AG10803 (cell line): ENCODE results near the gene AGR2.

Experiments used
- DNase-seq: peaks from one replicate; pipeline ENCODE4 v3.0.0; 2010; ENCODE audit warnings: low read depth
- H3K4me3 ChIP-seq: 2 replicates; pipeline ENCODE4 v1.5.1; 2011; ENCODE audit warnings: mild to moderate bottlenecking, low read length, control low read depth
- TF ChIP-seq, protein P1 (sequence below): conservative IDR thresholded peaks from 2 replicates; pipeline ENCODE4 v1.5.1; 2011; ENCODE audit warnings: mild to moderate bottlenecking, low read length, control low read depth, inconsistent platforms

Gene AGR2

DNA sequence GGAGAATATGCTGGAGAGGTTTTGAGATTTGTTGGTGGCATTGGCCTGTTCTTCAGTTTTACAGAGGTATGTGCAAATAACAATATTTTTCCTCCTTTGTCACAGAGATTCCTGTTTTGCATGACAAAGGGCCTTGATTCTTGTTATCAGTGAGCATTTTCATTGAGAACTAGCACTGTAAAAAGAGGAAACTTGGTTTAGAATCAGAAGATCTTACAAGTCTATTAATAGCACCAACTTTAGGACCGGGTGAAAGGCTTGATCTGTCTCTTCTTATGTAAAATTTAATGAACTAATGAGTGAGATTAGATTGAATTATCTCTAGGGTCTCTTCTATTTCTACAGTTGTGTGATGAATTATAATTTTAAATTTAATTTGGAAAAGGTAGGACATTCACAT is 25.7 kb downstream of the AGR2 start:
- DNase-seq, result no peak
- TF ChIP-seq, protein P1, sequence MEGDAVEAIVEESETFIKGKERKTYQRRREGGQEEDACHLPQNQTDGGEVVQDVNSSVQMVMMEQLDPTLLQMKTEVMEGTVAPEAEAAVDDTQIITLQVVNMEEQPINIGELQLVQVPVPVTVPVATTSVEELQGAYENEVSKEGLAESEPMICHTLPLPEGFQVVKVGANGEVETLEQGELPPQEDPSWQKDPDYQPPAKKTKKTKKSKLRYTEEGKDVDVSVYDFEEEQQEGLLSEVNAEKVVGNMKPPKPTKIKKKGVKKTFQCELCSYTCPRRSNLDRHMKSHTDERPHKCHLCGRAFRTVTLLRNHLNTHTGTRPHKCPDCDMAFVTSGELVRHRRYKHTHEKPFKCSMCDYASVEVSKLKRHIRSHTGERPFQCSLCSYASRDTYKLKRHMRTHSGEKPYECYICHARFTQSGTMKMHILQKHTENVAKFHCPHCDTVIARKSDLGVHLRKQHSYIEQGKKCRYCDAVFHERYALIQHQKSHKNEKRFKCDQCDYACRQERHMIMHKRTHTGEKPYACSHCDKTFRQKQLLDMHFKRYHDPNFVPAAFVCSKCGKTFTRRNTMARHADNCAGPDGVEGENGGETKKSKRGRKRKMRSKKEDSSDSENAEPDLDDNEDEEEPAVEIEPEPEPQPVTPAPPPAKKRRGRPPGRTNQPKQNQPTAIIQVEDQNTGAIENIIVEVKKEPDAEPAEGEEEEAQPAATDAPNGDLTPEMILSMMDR, result no peak
- H3K4me3 ChIP-seq, result no peak overlapping the region

DNA sequence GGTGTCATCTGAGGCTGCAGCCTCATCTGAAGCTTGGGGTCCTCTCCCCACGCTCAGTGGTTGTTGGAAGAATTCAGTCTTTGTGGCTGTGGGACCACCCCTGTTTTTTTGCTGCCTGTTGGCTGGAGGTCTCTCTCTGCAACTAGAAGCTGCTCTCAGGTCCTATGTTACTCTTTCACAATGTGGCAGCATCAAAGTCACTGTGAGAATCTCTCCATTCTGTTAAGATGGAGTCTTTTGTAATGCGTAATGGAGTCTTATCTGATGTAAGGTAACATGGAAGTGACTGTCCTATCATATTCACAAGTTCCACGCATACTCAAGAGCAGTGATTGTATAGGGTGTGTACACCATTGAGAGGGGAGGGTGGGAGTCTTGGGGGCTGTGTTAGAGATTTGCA is 26.3 kb downstream of the AGR2 start:
- TF ChIP-seq, protein P1, result no peak
- no peak for DNase-seq
- H3K4me3 ChIP-seq, result no peak overlapping the region

DNA sequence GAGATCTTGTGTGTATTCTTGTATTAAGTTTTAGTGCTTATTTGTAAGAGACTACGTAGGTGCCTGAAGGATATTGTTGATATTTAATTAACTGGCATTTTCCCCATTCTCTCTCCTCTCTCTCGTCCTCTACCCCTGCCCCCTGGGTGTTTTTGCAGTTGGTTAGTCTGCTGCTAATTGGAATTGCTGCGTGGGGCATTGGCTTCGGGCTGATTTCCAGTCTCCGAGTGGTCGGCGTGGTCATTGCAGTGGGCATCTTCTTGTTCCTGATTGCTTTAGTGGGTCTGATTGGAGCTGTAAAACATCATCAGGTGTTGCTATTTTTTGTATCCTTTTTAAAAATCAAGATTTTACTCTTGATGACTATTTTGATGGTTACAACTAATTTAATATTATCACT is 28.7 kb downstream of the AGR2 start:
- no peak overlapping the region for H3K4me3 ChIP-seq
- TF ChIP-seq, protein P1, result no peak
- DNase-seq, result no peak

DNA sequence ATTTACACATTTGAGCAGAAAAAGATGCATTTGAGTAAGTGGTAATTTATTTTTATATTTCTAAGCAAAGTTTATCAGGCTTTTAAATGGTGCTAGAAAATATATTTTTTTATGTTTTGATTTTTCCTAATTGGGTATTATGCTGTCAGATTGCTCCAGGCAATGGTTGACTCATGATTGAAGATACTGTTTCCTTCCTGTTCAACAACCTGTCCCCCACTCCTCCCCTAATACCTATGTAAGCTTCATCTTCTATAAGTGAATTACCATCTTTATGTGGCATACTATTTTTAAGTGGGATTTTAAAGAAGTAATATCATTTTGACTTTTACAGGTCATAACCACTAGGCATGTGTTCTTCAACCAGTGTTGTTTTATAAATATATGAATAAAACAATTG is 29.8 kb downstream of the AGR2 start:
- no peak overlapping the region for H3K4me3 ChIP-seq
- DNase-seq, result no peak
- TF ChIP-seq, protein P1, result no peak

DNA sequence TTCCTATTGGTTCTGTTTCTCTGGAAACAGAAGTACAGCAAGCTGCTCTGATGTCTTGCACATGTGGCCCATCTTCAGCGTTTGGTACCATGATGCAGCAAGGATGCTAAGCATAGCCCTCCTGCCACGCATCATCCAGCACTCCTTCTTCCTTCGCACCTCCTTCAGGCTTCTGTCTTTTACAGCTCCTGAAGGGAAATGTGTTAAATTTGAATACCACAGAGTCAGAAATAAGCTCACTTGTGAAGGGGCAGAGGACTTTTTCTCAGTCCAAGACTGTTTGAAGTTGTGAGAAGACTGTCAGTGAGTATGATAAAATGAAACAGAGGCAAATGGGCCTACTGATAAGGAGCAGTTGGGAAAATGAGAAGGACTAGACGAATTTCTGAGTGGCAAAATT is 30.5 kb downstream of the AGR2 start:
- no peak for DNase-seq
- TF ChIP-seq, protein P1, result no peak

DNA sequence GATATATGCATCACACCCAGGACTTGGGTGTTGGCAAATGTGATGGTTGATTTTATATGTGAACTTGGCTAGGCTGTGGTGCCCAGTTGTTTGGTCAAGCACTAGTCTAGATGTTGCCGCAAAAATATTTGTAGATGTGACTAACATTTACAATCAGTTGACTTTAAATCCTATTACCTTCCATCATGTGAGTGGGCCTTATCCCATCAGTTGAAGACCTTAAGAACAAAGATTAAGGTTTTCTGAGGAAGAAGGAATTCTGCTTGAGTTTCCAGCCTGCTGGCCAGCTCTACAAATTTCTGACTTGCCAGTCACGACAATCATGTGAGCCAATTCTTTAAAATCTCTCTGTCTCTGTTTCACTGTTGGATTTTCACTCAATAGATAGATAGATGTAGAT is 30.9 kb downstream of the AGR2 start:
- DNase-seq, result no peak
- no peak overlapping the region for H3K4me3 ChIP-seq
- TF ChIP-seq, protein P1, result no peak

More for the DNA sequence above, 30.5 kb downstream of the AGR2 start:
- H3K4me3 ChIP-seq, result no peak overlapping the region

DNA sequence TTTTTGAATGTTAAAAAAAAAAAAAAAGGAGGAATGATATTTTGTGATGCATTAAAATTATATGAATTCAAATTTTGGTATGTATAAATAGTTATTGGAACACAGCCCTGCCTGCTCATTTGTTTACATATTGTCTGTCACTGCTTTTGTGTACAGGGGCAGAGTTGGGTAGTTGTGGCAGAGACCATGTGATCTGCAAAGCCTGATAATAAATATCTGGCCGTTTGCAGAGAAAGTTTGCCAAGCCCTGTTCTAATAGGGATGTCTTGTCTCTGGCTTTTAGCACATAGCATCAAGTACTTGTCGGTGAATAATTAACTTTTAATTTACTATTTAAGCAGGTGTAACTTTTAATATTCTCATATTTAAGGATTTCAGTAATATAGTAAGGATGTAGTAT is 31.5 kb downstream of the AGR2 start:
- TF ChIP-seq, protein P1, result no peak
- H3K4me3 ChIP-seq, result no peak overlapping the region
- DNase-seq, result no peak
